Activated CD4-positive, alpha-beta T cell treated with anti-CD3 and anti-CD28 coated beads, Interleukin-2, amount 10 ng/mL, durations not matched to agents 24 days and 14 days (primary cell): ENCODE measurements around the gene REXO1. TPM values are rescaled to one million over a fixed set of nuclear protein-coding genes. Genes with fewer than 3 reads are reported as not detected.

ENCODE experiments used
- DNase-seq: peaks from one replicate; pipeline ENCODE4 v3.0.0; 2022
- H3K27ac Mint-ChIP-seq: one replicate; pipeline ENCODE4 v1.8.0; 2022; ENCODE audit warnings: mild to moderate bottlenecking, mixed read lengths
- H3K27me3 Mint-ChIP-seq: one replicate; pipeline ENCODE4 v1.8.0; 2022; ENCODE audit warnings: mixed read lengths
- H3K36me3 Mint-ChIP-seq: one replicate; pipeline ENCODE4 v1.8.0; 2022; ENCODE audit warnings: low read depth, mild to moderate bottlenecking, mixed read lengths
- H3K4me1 Mint-ChIP-seq: one replicate; pipeline ENCODE4 v1.8.0; 2021; ENCODE audit warnings: mixed read lengths
- H3K4me3 Mint-ChIP-seq: one replicate; pipeline ENCODE4 v1.8.0; 2022; ENCODE audit warnings: mild to moderate bottlenecking, moderate library complexity, mixed read lengths
- H3K9me3 Mint-ChIP-seq: one replicate; pipeline ENCODE4 v1.8.0; 2021; ENCODE audit warnings: mixed read lengths
- intact Hi-C: fragments of 100-400 bp; cut with micrococcal nuclease; formaldehyde crosslinking; loops from one replicate; pipeline ENCODE4 v1.15.1; 2023
- total RNA-seq: library from RNA; stranded (reverse); gene quantifications from 2 replicates; pipeline ENCODE4 v1.2.3, GENCODE V29; 2022

Gene REXO1
- total RNA-seq, 1 donor from 2014 or later = 61.4 TPM

- no peak overlapping the region for H3K27ac Mint-ChIP-seq
- H3K9me3 Mint-ChIP-seq = no peaks in the 10 kb centered on the region
- H3K27me3 Mint-ChIP-seq = no peaks in the 10 kb centered on the region
- H3K4me3 Mint-ChIP-seq = peak overlapping the region; percentile 99
- H3K4me1 Mint-ChIP-seq = peaks cover 20% of the 10 kb centered on the region
- H3K36me3 Mint-ChIP-seq = peaks cover 23% of the 10 kb centered on the region
- intact Hi-C loops = no loop called here
- DNase-seq = no peak
Measured at GRCh38 chr19:1872807-1873523, 24.7 kb upstream of the REXO1 start.

- Mint-ChIP-seq H3K4me3 (no peak overlapping the region), H3K9me3 (no peaks in the 10 kb centered on the region), H3K27ac (no peak overlapping the region), H3K4me1 (peaks cover 22% of the 10 kb centered on the region), H3K27me3 (no peaks in the 10 kb centered on the region), H3K36me3 (peaks cover 26% of the 10 kb centered on the region)
- DNase-seq = no peak
- intact Hi-C loops = no loop called here
Measured at GRCh38 chr19:1871630-1872029, 23.3 kb upstream of the REXO1 start.

- no peak overlapping the region for H3K27ac Mint-ChIP-seq
- no peak for DNase-seq
- no peak overlapping the region for H3K4me3 Mint-ChIP-seq
- H3K36me3 Mint-ChIP-seq = peaks cover 26% of the 10 kb centered on the region
- intact Hi-C loops = no loop called here
- H3K27me3 Mint-ChIP-seq = no peaks in the 10 kb centered on the region
- H3K9me3 Mint-ChIP-seq = no peaks in the 10 kb centered on the region
- H3K4me1 Mint-ChIP-seq = peaks cover 21% of the 10 kb centered on the region
Measured at GRCh38 chr19:1871140-1871597, 22.9 kb upstream of the REXO1 start.

- Mint-ChIP-seq H3K36me3 (peaks cover 12% of the 10 kb centered on the region), H3K9me3 (no peaks in the 10 kb centered on the region), H3K27ac (peak overlapping the region; percentile 9), H3K27me3 (no peaks in the 10 kb centered on the region), H3K4me3 (no peak overlapping the region), H3K4me1 (peaks cover 7% of the 10 kb centered on the region)
- intact Hi-C loops = no loop called here
- DNase-seq = no peak
Measured at GRCh38 chr19:1868971-1869370, 20.7 kb upstream of the REXO1 start.

- intact Hi-C loops = no loop called here
- Mint-ChIP-seq H3K4me1 (peaks cover 6% of the 10 kb centered on the region), H3K27ac (no peak overlapping the region), H3K27me3 (no peaks in the 10 kb centered on the region), H3K9me3 (no peaks in the 10 kb centered on the region), H3K4me3 (no peak overlapping the region), H3K36me3 (peaks cover 13% of the 10 kb centered on the region)
- DNase-seq = no peak
Measured at GRCh38 chr19:1867349-1867724, 19.1 kb upstream of the REXO1 start.

GRCh38 chr19:1866693-1867348 lies 18.5 kb upstream of the REXO1 start:
- Mint-ChIP-seq H3K4me3 (no peak overlapping the region), H3K27me3 (no peaks in the 10 kb centered on the region), H3K36me3 (peaks cover 13% of the 10 kb centered on the region), H3K27ac (no peak overlapping the region), H3K9me3 (no peaks in the 10 kb centered on the region), H3K4me1 (peaks cover 6% of the 10 kb centered on the region)
- DNase-seq = no peak
- intact Hi-C loops = no loop called here

- Mint-ChIP-seq H3K4me1 (peaks cover 14% of the 10 kb centered on the region), H3K4me3 (peak overlapping the region; percentile 83), H3K27me3 (no peaks in the 10 kb centered on the region), H3K9me3 (no peaks in the 10 kb centered on the region), H3K36me3 (peaks cover 10% of the 10 kb centered on the region), H3K27ac (peak overlapping the region; percentile 78)
- DNase-seq = peak; percentile 66
- intact Hi-C loops = no loop called here
Measured at GRCh38 chr19:1865172-1866010, 17.1 kb upstream of the REXO1 start.

GRCh38 chr19:1864480-1865171 lies 16.3 kb upstream of the REXO1 start:
- peak overlapping the region; percentile 83 for H3K4me3 Mint-ChIP-seq
- H3K36me3 Mint-ChIP-seq = peaks cover 9% of the 10 kb centered on the region
- H3K9me3 Mint-ChIP-seq = no peaks in the 10 kb centered on the region
- intact Hi-C loops = loop anchor here (1.0 to 5.0 kb wide), 5 partner anchors 9 to 233 kb away; partner anchors contain the start of genes ABHD17A, ADAT3, IZUMO4 and MOB3A
- H3K4me1 Mint-ChIP-seq = peaks cover 14% of the 10 kb centered on the region
- H3K27me3 Mint-ChIP-seq = no peaks in the 10 kb centered on the region
- peak overlapping the region; percentile 89 for H3K27ac Mint-ChIP-seq
- peak; percentile 91 for DNase-seq

- Mint-ChIP-seq H3K27ac (peak overlapping the region; percentile 89), H3K4me3 (peak overlapping the region; percentile 83), H3K9me3 (no peaks in the 10 kb centered on the region), H3K36me3 (peaks cover 7% of the 10 kb centered on the region), H3K27me3 (no peaks in the 10 kb centered on the region), H3K4me1 (peaks cover 16% of the 10 kb centered on the region)
- intact Hi-C loops = loop anchor here (1.0 to 5.0 kb wide), 5 partner anchors 9 to 233 kb away; partner anchors contain the start of genes ABHD17A, ADAT3, IZUMO4 and MOB3A
- peak; percentile 98 for DNase-seq
Measured at GRCh38 chr19:1863638-1864479, 15.6 kb upstream of the REXO1 start.

GRCh38 chr19:1863328-1863637 lies 15.0 kb upstream of the REXO1 start, which contains the start of gene KLF16:
KLF16 (minus strand) TSS chr19:1863579; CDS start chr19:1863497, 82 bp downstream.
- intact Hi-C loops = loop anchor here (5.0 kb wide), 1 partner anchor 234 kb away; the partner anchor contains the start of genes IZUMO4 and MOB3A
- H3K27ac Mint-ChIP-seq = peak within 1 kb of the TSS; percentile 91
- H3K4me1 Mint-ChIP-seq = peaks cover 19% of the 10 kb centered on the region
- peak within 1 kb of the TSS; percentile 88 for H3K4me3 Mint-ChIP-seq
- no peak for DNase-seq
- H3K36me3 Mint-ChIP-seq = peaks cover 6% of the 10 kb centered on the region
- H3K9me3 Mint-ChIP-seq = no peaks in the 10 kb centered on the region
- no peaks in the 10 kb centered on the region for H3K27me3 Mint-ChIP-seq

GRCh38 chr19:1862424-1863327 lies 14.4 kb upstream of the REXO1 start:
- peaks cover 22% of the 10 kb centered on the region for H3K4me1 Mint-ChIP-seq

GRCh38 chr19:1862068-1862423 lies 13.8 kb upstream of the REXO1 start:
- Mint-ChIP-seq H3K4me3 (peak overlapping the region; percentile 88), H3K27ac (peak overlapping the region; percentile 91), H3K4me1 (peaks cover 22% of the 10 kb centered on the region), H3K9me3 (no peaks in the 10 kb centered on the region), H3K27me3 (no peaks in the 10 kb centered on the region), H3K36me3 (peaks cover 3% of the 10 kb centered on the region)
- intact Hi-C loops = loop anchor here (5.0 kb wide), 1 partner anchor 235 kb away; the partner anchor contains the start of genes IZUMO4 and MOB3A
- DNase-seq = peak; percentile 70

More at GRCh38 chr19:1862424-1863327, 14.4 kb upstream of the REXO1 start:
- H3K27ac Mint-ChIP-seq = peak overlapping the region; percentile 91
- peaks cover 3% of the 10 kb centered on the region for H3K36me3 Mint-ChIP-seq
- intact Hi-C loops = loop anchor here (5.0 kb wide), 1 partner anchor 235 kb away; the partner anchor contains the start of genes IZUMO4 and MOB3A
- no peaks in the 10 kb centered on the region for H3K9me3 Mint-ChIP-seq
- H3K27me3 Mint-ChIP-seq = no peaks in the 10 kb centered on the region
- DNase-seq = peak; percentile 89
- peak overlapping the region; percentile 88 for H3K4me3 Mint-ChIP-seq
